IMR-90 (cell line): ENCODE measurements around the gene AKAP6. TPM values are rescaled to one million over a fixed set of nuclear protein-coding genes. Genes with fewer than 3 reads are reported as not detected.

ENCODE experiments used
- ATAC-seq: fragments of 200-7000 bp; cut with Tn5 transposase; 2 replicates; pipeline ENCODE4 v1.9.1; 2020; ENCODE audit warnings: low read depth, mild to moderate bottlenecking, moderate library complexity
- BruUV-seq: library from RNA; stranded (reverse); fragments of 400-500 nt; replicated peaks from 2 replicates; lab custom pipeline; 2021; lab: Mats Ljungman, UMichigan
- CTCF ChIA-PET: fragments of 300-600 bp; formaldehyde crosslinking; extraction: SDS; loops from one replicate; lab custom pipeline; 2021; ENCODE audit warnings: antibody characterized with exemption; lab: Yijun Ruan, JAX
- POLR2A ChIA-PET: fragments of 300-600 bp; sonication (Branson Sonifier 250); formaldehyde crosslinking; loops from one replicate; lab custom pipeline; 2022; ENCODE audit warnings: antibody characterized with exemption; ENCODE audit not compliant: unreplicated experiment; lab: Charles Lee
- DNase-seq: peaks from one replicate; pipeline ENCODE4 v3.0.0; 2013
- H2AFZ ChIP-seq: replicated peaks from 2 replicates; pipeline ENCODE3; 2013; ENCODE audit warnings: low read length, mild to moderate bottlenecking; ENCODE audit not compliant: poor library complexity
- H2AK5ac ChIP-seq: 2 replicates; pipeline ENCODE4 v1.6.1; 2013; ENCODE audit warnings: low read depth, low read length, inconsistent platforms
- H2AK9ac ChIP-seq: replicated peaks from 2 replicates; pipeline ENCODE3; 2013; ENCODE audit warnings: mild to moderate bottlenecking, low read depth, low read length, moderate library complexity; ENCODE audit not compliant: poor library complexity
- H2BK120ac ChIP-seq: 2 replicates; pipeline ENCODE4 v1.6.1; 2013; ENCODE audit warnings: low read depth, low read length, inconsistent platforms
- H2BK15ac ChIP-seq: 3 replicates; pipeline ENCODE4 v1.6.1; 2013; ENCODE audit warnings: low read depth, low read length, inconsistent platforms
- H2BK20ac ChIP-seq: 2 replicates; pipeline ENCODE4 v1.6.1; 2013; ENCODE audit warnings: low read depth, mild to moderate bottlenecking, inconsistent platforms, low read length, moderate library complexity
- H2BK5ac ChIP-seq: 2 replicates; pipeline ENCODE4 v1.6.1; 2013; ENCODE audit warnings: mild to moderate bottlenecking, low read depth, low read length, inconsistent platforms; ENCODE audit not compliant: poor library complexity, severe bottlenecking
- H3K14ac ChIP-seq: replicated peaks from 2 replicates; pipeline ENCODE4 v1.6.1; 2013; ENCODE audit warnings: low read depth, low read length, inconsistent platforms
- H3K18ac ChIP-seq: 2 replicates; pipeline ENCODE4 v1.6.1; 2013; ENCODE audit warnings: low read depth, low read length, control low read depth
- H3K23ac ChIP-seq: 2 replicates; pipeline ENCODE4 v1.6.1; 2013; ENCODE audit warnings: low read depth, low read length, inconsistent platforms
- H3K27ac ChIP-seq: 2 replicates; pipeline ENCODE4 v1.5.1; 2013; ENCODE audit warnings: mild to moderate bottlenecking, control low read depth, low read length; ENCODE audit not compliant: insufficient read depth
- H3K27me3 ChIP-seq: 2 replicates; pipeline ENCODE4 v1.6.1; 2013; ENCODE audit warnings: low read length; ENCODE audit not compliant: control insufficient read depth, insufficient read depth
- H3K36me3 ChIP-seq: 2 replicates; pipeline ENCODE4 v1.6.1; 2013; ENCODE audit warnings: low read length, mixed read lengths; ENCODE audit not compliant: control insufficient read depth, insufficient read depth
- H3K4ac ChIP-seq: 2 replicates; pipeline ENCODE4 v1.6.1; 2013; ENCODE audit warnings: low read depth, low read length, inconsistent platforms
- H3K4me1 ChIP-seq: 2 replicates; pipeline ENCODE4 v1.6.1; 2013; ENCODE audit warnings: low read length, mixed read lengths; ENCODE audit not compliant: control insufficient read depth, insufficient read depth
- H3K4me2 ChIP-seq: 2 replicates; pipeline ENCODE4 v1.6.1; 2013; ENCODE audit warnings: low read depth, mild to moderate bottlenecking, control low read depth, low read length, moderate library complexity
- H3K4me3 ChIP-seq: 2 replicates; pipeline ENCODE4 v1.5.1; 2013; ENCODE audit warnings: low read depth, mild to moderate bottlenecking, control low read depth, low read length, moderate library complexity; ENCODE audit not compliant: insufficient read depth
- H3K56ac ChIP-seq: 2 replicates; pipeline ENCODE4 v1.6.1; 2013; ENCODE audit warnings: low read length, inconsistent platforms; ENCODE audit not compliant: insufficient read depth; ENCODE audit errors: extremely low read depth
- H3K79me1 ChIP-seq, 2 experiments: 2 replicates each; pipeline ENCODE4 v1.6.1; 2013; ENCODE audit warnings: low read length in 2 of 2, inconsistent platforms in 1 of 2, low read depth in 1 of 2
- H3K9ac ChIP-seq: 2 replicates; pipeline ENCODE4 v1.6.1; 2013; ENCODE audit warnings: low read depth, low read length, control low read depth
- H3K9me1 ChIP-seq: 2 replicates; pipeline ENCODE4 v1.6.1; 2013; ENCODE audit warnings: low read length, inconsistent platforms; ENCODE audit not compliant: insufficient read depth
- H3K9me3 ChIP-seq: 2 replicates; pipeline ENCODE4 v1.6.1; 2013; ENCODE audit warnings: low read length; ENCODE audit not compliant: control insufficient read depth, insufficient read depth
- H4K20me1 ChIP-seq: 2 replicates; pipeline ENCODE4 v1.6.1; 2013; ENCODE audit warnings: low read length, inconsistent platforms; ENCODE audit not compliant: insufficient read depth
- H4K5ac ChIP-seq: 2 replicates; pipeline ENCODE4 v1.6.1; 2013; ENCODE audit warnings: mild to moderate bottlenecking, low read depth, low read length, control low read depth
- H4K8ac ChIP-seq, 2 experiments: 2 replicates each; pipeline ENCODE4 v1.6.1; 2013; ENCODE audit warnings: low read depth in 2 of 2, low read length in 2 of 2, control low read depth in 1 of 2, inconsistent platforms in 1 of 2
- H4K91ac ChIP-seq: 2 replicates; pipeline ENCODE4 v1.6.1; 2013; ENCODE audit warnings: low read depth, low read length, inconsistent platforms; ENCODE audit not compliant: insufficient read depth
- BHLHE40 ChIP-seq: fragments of 150-350 bp; IDR thresholded peaks from 2 replicates; pipeline ENCODE4 v1.6.1; 2016; ENCODE audit warnings: mild to moderate bottlenecking, low read depth, low read length
- CEBPB ChIP-seq: IDR thresholded peaks from 2 replicates; pipeline ENCODE4 v1.6.1; 2012; ENCODE audit warnings: low read depth, low read length, improper control_type of control experiment
- CHD1 ChIP-seq: IDR thresholded peaks from 2 replicates; pipeline ENCODE4 v1.6.1; 2012; ENCODE audit warnings: low read depth, low read length, improper control_type of control experiment
- MAFK ChIP-seq: IDR thresholded peaks from 2 replicates; pipeline ENCODE4 v1.6.1; 2012; ENCODE audit warnings: low read depth, low read length, improper control_type of control experiment
- MAZ ChIP-seq: IDR thresholded peaks from 2 replicates; pipeline ENCODE4 v1.6.1; 2012; ENCODE audit warnings: low read depth, mild to moderate bottlenecking, low read length, improper control_type of control experiment, moderate library complexity, borderline replicate concordance
- WGBS, 2 experiments: methylation state at CpG; one replicate each; pipeline versions ENCODE4 v1.1.5 to v1.1.7; 2013; ENCODE audit warnings: missing lambda C conversion rate in 2 of 2; ENCODE audit not compliant: insufficient read length in 1 of 2; ENCODE audit errors: extremely low coverage in 2 of 2; 5-methylcytosine and 5-hydroxymethylcytosine counted together
- dilution Hi-C: fragments of 300-500 bp; cut with HindIII; formaldehyde crosslinking; loops from one replicate; pipeline ENCODE4 v1.14.3; 2018; ENCODE audit warnings: low sequenced_read_pairs; ENCODE audit not compliant: unreplicated experiment
- in situ Hi-C: fragments of 300-500 bp; cut with MboI; formaldehyde crosslinking; loops from 3 replicates; pipeline ENCODE4 v1.14.3; 2019; ENCODE audit warnings: low sequenced_read_pairs, inconsistent platforms, mixed read lengths
- intact Hi-C: fragments of 100-400 bp; cut with micrococcal nuclease; formaldehyde crosslinking; loops from 2 replicates; pipeline ENCODE4 v1.10.0; 2022
- polyA plus RNA-seq, 3 experiments: library from polyadenylated mRNA; depleted of rRNA; stranded (reverse); fragments of >200 nt; gene quantifications; 2 replicates each; pipeline ENCODE4 v1.2.3, GENCODE V29; 2012; ENCODE audit warnings: low replicate concordance in 1 of 3
- total RNA-seq: library from RNA; depleted of rRNA; stranded (reverse); fragments of >200 nt; gene quantifications from 2 replicates; pipeline ENCODE4 v1.2.3, GENCODE V29; 2012
- TF ChIP-seq, protein P1 (sequence below): conservative IDR thresholded peaks from 2 replicates; pipeline ENCODE4 v1.5.1; 2012; ENCODE audit warnings: mild to moderate bottlenecking, low read depth, low read length, improper control_type of control experiment
- TF ChIP-seq, protein P2 (sequence below): fragments of 150-350 bp; IDR thresholded peaks from 2 replicates; pipeline ENCODE4 v1.6.1; 2017; ENCODE audit warnings: mild to moderate bottlenecking, antibody characterized with exemption, low read length, low read depth
- TF ChIP-seq, protein P3 (sequence below): fragments of 150-350 bp; IDR thresholded peaks from 2 replicates; pipeline ENCODE4 v1.6.1; 2016; ENCODE audit warnings: low read depth, mild to moderate bottlenecking, low read length, moderate library complexity, borderline replicate concordance

Gene AKAP6
- total and polyA plus RNA-seq, 2 of the 4 experiments (the other 2 are of a cell fraction): 0.22 to 1.6 TPM

DNA sequence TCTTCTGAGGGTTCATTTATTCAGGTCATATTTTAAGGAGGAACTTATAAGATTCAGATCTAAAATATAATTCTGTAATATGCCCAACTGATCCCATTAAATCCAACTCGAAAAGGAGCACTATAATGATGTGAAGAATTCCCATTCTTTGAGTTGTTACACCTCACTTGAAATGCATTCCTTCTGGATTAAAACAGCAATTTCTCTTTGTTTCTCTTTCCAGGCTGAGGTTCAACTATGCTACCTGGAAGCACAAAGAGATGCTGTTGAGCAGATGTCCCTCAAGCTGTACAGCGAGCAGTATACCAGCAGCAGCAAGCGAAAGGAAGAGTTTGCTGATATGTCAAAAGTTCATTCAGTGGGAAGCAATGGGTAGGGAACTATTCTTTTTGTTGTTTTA is 349.0 kb downstream of the AKAP6 start:
- Histone ChIP-seq H2AK9ac (no peak overlapping the region), H4K91ac (no peak overlapping the region), H3K36me3 (no peaks in the 10 kb centered on the region), H4K20me1 (no peaks in the 10 kb centered on the region), H2AK5ac (no peak overlapping the region), H3K4ac (no peak overlapping the region), H2BK15ac (no peak overlapping the region), H3K14ac (no peak overlapping the region), H3K56ac (no peak overlapping the region), H2AFZ (no peak overlapping the region), H3K4me3 (no peak overlapping the region), H3K9me1 (no peaks in the 10 kb centered on the region), H3K9me3 (no peaks in the 10 kb centered on the region), H2BK5ac (no peak overlapping the region), H3K23ac (no peak overlapping the region), H3K27me3 (peaks cover 2% of the 10 kb centered on the region; the same call in 1 of the 2 replicates), H4K5ac (no peak overlapping the region), H3K79me1 (no peaks in the 10 kb centered on the region), H4K8ac (no peak overlapping the region), H3K4me2 (no peak overlapping the region), H2BK120ac (no peak overlapping the region), H3K18ac (no peak overlapping the region), H3K4me1 (no peaks in the 10 kb centered on the region), H3K27ac (no peak overlapping the region), H2BK20ac (no peak overlapping the region), H3K9ac (no peak overlapping the region)
- POLR2A ChIA-PET: no interaction called here
- intact Hi-C loops (no loop called here), in situ Hi-C loops (no loop called here), dilution Hi-C loops (no loop called here)
- no CpG with 5 or more reads among the region's 3 CpGs for WGBS, 2 experiments
- TF ChIP-seq MAZ (no peak), CEBPB (no peak), BHLHE40 (no peak), MAFK (no peak), CHD1 (no peak)
- TF ChIP-seq, protein P1, sequence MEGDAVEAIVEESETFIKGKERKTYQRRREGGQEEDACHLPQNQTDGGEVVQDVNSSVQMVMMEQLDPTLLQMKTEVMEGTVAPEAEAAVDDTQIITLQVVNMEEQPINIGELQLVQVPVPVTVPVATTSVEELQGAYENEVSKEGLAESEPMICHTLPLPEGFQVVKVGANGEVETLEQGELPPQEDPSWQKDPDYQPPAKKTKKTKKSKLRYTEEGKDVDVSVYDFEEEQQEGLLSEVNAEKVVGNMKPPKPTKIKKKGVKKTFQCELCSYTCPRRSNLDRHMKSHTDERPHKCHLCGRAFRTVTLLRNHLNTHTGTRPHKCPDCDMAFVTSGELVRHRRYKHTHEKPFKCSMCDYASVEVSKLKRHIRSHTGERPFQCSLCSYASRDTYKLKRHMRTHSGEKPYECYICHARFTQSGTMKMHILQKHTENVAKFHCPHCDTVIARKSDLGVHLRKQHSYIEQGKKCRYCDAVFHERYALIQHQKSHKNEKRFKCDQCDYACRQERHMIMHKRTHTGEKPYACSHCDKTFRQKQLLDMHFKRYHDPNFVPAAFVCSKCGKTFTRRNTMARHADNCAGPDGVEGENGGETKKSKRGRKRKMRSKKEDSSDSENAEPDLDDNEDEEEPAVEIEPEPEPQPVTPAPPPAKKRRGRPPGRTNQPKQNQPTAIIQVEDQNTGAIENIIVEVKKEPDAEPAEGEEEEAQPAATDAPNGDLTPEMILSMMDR: no peak
- TF ChIP-seq, protein P2, sequence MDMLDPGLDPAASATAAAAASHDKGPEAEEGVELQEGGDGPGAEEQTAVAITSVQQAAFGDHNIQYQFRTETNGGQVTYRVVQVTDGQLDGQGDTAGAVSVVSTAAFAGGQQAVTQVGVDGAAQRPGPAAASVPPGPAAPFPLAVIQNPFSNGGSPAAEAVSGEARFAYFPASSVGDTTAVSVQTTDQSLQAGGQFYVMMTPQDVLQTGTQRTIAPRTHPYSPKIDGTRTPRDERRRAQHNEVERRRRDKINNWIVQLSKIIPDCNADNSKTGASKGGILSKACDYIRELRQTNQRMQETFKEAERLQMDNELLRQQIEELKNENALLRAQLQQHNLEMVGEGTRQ: no peak
- TF ChIP-seq, protein P3, sequence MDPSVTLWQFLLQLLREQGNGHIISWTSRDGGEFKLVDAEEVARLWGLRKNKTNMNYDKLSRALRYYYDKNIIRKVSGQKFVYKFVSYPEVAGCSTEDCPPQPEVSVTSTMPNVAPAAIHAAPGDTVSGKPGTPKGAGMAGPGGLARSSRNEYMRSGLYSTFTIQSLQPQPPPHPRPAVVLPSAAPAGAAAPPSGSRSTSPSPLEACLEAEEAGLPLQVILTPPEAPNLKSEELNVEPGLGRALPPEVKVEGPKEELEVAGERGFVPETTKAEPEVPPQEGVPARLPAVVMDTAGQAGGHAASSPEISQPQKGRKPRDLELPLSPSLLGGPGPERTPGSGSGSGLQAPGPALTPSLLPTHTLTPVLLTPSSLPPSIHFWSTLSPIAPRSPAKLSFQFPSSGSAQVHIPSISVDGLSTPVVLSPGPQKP: no peak
- no peak for ATAC-seq
- BruUV-seq: no TSS peak
- CTCF ChIA-PET: interaction anchor here (1.1 kb wide), 1 partner anchor 142 kb away, joined by 3 read pairs; no protein-coding TSS in a partner anchor
- no peak for DNase-seq
